SK-N-MC (cell line): ENCODE data around the gene RNLS.

ENCODE experiments used
- EZH2 ChIP-seq: fragments of 200-600 bp; sonication (generic); IDR thresholded peaks from one replicate; pipeline ENCODE4 v1.6.1; 2017; ENCODE audit warnings: antibody characterized with exemption
- POLR2AphosphoS5 ChIP-seq: IDR thresholded peaks from 2 replicates; pipeline ENCODE4 v1.6.1; 2012; ENCODE audit warnings: mild to moderate bottlenecking, low read depth, low read length, borderline replicate concordance

DNA sequence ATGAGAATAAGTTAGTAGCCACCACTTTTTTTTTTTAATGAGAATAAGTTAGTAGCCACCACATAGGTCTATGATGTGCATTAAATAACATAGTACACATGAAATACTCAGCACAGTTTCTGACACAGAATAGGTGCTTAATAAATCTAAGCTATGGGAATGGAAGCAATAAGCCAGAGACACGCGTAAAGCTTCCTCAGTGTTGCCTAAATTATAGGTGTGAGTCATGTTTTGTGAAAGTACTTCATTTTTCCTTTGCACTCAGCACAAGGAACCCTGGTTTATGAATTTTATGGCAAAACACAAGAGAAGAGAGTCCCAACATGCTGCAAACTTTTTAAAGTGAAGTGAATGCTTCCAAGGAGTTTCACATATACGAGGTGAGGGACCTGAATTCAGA, 267.4 kb downstream of the RNLS start:
- TF ChIP-seq POLR2AphosphoS5 (no peak), EZH2 (no peak)
